Peyer's patch (tissue), 4 donors: ENCODE results near the gene SLC22A17.

Source experiments
- POLR2A ChIP-seq, 2 donors: fragments of 450-650 bp; IDR thresholded peaks; one replicate each; pipeline ENCODE4 v1.5.1; 2017; ENCODE audit warnings: antibody characterized with exemption in 2 of 2, mild to moderate bottlenecking in 2 of 2, moderate library complexity in 2 of 2
- TF ChIP-seq, protein P1 (sequence below), 6 experiments: fragments of 450-650 bp in 4 of 6; fragments of 200-600 bp in 2 of 6; sonication (generic) in 1 of 6; IDR thresholded peaks; one replicate each; pipeline ENCODE4 v1.5.1; 2017 to 2019; ENCODE audit warnings: antibody characterized with exemption in 6 of 6, mild to moderate bottlenecking in 3 of 6, moderate library complexity in 1 of 6

DNA sequence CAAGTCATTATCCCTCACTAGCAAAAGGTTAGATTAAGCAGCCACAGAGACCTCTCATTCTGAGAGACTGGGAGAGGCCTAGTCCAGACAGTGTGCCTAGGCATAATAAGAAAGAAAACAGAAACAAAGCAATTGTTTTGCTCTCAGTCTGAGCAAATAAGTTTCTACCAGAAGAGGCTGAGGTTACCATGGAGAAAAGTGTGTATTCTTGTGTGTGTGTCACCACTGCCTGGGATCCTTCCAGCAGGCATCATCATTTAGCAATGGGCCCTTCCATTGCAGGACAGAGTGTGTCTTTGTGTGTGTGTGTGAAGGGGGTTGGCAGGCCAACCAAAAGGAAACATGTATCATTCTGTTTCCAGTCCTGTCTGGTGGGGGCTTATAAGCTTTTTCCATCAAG lies 8.6 kb upstream of the SLC22A17 start:
- TF ChIP-seq, protein P1, sequence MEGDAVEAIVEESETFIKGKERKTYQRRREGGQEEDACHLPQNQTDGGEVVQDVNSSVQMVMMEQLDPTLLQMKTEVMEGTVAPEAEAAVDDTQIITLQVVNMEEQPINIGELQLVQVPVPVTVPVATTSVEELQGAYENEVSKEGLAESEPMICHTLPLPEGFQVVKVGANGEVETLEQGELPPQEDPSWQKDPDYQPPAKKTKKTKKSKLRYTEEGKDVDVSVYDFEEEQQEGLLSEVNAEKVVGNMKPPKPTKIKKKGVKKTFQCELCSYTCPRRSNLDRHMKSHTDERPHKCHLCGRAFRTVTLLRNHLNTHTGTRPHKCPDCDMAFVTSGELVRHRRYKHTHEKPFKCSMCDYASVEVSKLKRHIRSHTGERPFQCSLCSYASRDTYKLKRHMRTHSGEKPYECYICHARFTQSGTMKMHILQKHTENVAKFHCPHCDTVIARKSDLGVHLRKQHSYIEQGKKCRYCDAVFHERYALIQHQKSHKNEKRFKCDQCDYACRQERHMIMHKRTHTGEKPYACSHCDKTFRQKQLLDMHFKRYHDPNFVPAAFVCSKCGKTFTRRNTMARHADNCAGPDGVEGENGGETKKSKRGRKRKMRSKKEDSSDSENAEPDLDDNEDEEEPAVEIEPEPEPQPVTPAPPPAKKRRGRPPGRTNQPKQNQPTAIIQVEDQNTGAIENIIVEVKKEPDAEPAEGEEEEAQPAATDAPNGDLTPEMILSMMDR (IDR thresholded peaks at IDR 0.05): no peak
- no peak for TF ChIP-seq POLR2A (IDR thresholded peaks at IDR 0.05)
